Activated naive CD4-positive, alpha-beta T cell treated with anti-CD3 and anti-CD28 coated beads, Interleukin-2, amount 10 ng/mL, durations not matched to agents 7 days and 5 days (primary cell): ENCODE measurements around the gene CUZD1.

Experiments
- CTCF ChIA-PET: fragments of 350-600 bp; sonication (Branson Sonifier 250); formaldehyde crosslinking; loops from one replicate; lab custom pipeline; 2021; ENCODE audit warnings: antibody characterized with exemption; lab: Charles Lee
- DNase-seq: peaks from one replicate; pipeline ENCODE4 v3.0.0-alpha.2; 2020
- H3K27ac Mint-ChIP-seq: one replicate; pipeline ENCODE4 v1.8.0; 2021; ENCODE audit warnings: mild to moderate bottlenecking, moderate library complexity, mixed read lengths
- H3K27me3 Mint-ChIP-seq: one replicate; pipeline ENCODE4 v1.8.0; 2021; ENCODE audit warnings: mild to moderate bottlenecking, mixed read lengths
- H3K36me3 Mint-ChIP-seq: one replicate; pipeline ENCODE4 v1.8.0; 2021; ENCODE audit warnings: mixed read lengths
- H3K4me1 Mint-ChIP-seq: one replicate; pipeline ENCODE4 v1.8.0; 2021; ENCODE audit warnings: mixed read lengths
- H3K4me3 Mint-ChIP-seq: one replicate; pipeline ENCODE4 v1.8.0; 2021; ENCODE audit warnings: mild to moderate bottlenecking, moderate library complexity, mixed read lengths
- H3K9me3 Mint-ChIP-seq: one replicate; pipeline ENCODE4 v1.8.0; 2021; ENCODE audit warnings: mixed read lengths

Gene CUZD1

GRCh38 chr10:122849090-122849489 lies 3.4 kb upstream of the CUZD1 start:
- Mint-ChIP-seq H3K4me1 (peaks cover 18% of the 10 kb centered on the region), H3K27ac (no peak overlapping the region), H3K9me3 (no peaks in the 10 kb centered on the region), H3K36me3 (peaks cover 29% of the 10 kb centered on the region), H3K27me3 (no peaks in the 10 kb centered on the region), H3K4me3 (no peak overlapping the region)
- CTCF ChIA-PET = no interaction called here
- DNase-seq = no peak

DNA sequence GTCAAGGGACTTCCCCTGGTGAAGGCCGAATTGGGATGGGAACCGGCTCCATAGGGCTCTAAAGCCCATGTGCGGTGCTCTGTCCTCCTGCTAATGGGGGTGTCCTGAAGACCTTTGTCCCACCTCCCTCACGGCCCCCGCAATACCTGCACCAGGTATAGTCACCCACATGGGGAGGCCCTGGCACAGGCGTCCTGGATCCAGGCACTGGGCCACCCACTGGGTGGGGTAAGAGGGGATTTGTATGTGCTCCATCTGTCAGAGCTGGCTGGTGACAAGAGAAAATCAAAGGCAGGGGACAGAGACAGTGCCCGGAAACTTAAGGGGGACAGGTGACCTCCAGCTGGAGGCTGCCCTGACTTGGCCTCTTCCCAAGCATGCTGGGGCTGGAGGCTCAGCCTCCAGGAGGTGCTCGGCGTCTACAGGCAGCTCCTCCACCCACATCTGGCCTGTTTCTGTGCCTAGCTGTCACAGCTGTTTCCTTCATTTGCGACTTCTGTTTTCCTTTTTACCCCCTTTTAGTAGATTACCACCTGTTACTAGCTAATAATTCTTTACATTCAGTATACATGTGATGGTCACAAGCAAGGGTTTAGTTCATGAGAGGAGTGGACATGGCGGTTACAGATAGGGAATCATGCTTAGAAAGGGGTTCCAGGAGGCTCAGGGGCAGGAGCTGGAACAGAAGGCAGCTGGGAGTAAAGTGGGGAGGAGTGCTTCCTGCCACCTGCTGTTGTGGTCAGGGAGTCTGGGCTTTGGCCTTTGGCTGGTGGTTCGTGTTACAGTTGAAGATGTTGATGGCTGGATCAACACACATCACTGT lies 2.3 kb upstream of the CUZD1 start:
- no peak for DNase-seq
- peaks cover 28% of the 10 kb centered on the region for H3K36me3 Mint-ChIP-seq
- no peak overlapping the region for H3K4me3 Mint-ChIP-seq
- H3K4me1 Mint-ChIP-seq = peaks cover 10% of the 10 kb centered on the region
- CTCF ChIA-PET = no interaction called here
- H3K9me3 Mint-ChIP-seq = no peaks in the 10 kb centered on the region
- H3K27ac Mint-ChIP-seq = no peak overlapping the region
- no peaks in the 10 kb centered on the region for H3K27me3 Mint-ChIP-seq

GRCh38 chr10:122844146-122844545 lies 1.5 kb downstream of the CUZD1 start:
- H3K9me3 Mint-ChIP-seq = no peaks in the 10 kb centered on the region
- no peak overlapping the region for H3K4me3 Mint-ChIP-seq
- no peak for DNase-seq
- H3K27me3 Mint-ChIP-seq = no peaks in the 10 kb centered on the region
- CTCF ChIA-PET = no interaction called here
- H3K27ac Mint-ChIP-seq = no peak overlapping the region
- peaks cover 6% of the 10 kb centered on the region for H3K4me1 Mint-ChIP-seq
- H3K36me3 Mint-ChIP-seq = peaks cover 29% of the 10 kb centered on the region

- Mint-ChIP-seq H3K4me3 (no peak overlapping the region), H3K36me3 (peaks cover 27% of the 10 kb centered on the region), H3K4me1 (no peaks in the 10 kb centered on the region), H3K27ac (no peak overlapping the region), H3K27me3 (no peaks in the 10 kb centered on the region), H3K9me3 (no peaks in the 10 kb centered on the region)
- no peak for DNase-seq
- CTCF ChIA-PET = no interaction called here
Measured at GRCh38 chr10:122841569-122841968, 4.1 kb downstream of the CUZD1 start.

DNA sequence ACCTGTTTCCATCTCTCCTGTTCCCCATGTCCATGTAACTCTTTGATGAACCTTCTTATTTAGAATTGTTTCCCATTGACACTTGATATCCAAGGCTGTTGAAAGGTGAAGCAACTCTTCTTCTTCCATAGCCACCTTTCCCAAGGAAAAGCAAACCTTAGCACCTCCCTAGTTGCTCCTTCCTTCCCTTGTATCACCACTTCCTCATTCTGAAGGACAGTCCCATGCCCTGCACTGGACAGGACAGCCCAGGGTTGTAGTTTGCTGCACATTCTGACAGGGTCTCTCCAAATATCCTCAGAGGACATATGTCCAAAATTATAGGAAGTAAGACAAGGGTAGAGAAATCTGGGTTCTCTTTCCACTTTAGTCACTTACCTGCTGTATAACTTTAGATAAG lies 6.2 kb downstream of the CUZD1 start:
- Mint-ChIP-seq H3K27ac (no peak overlapping the region), H3K4me3 (no peak overlapping the region), H3K36me3 (peaks cover 21% of the 10 kb centered on the region), H3K9me3 (no peaks in the 10 kb centered on the region), H3K27me3 (no peaks in the 10 kb centered on the region), H3K4me1 (no peaks in the 10 kb centered on the region)
- CTCF ChIA-PET = no interaction called here
- DNase-seq = no peak

GRCh38 chr10:122838880-122839279 lies 6.8 kb downstream of the CUZD1 start:
- DNase-seq = no peak
- Mint-ChIP-seq H3K27me3 (no peaks in the 10 kb centered on the region), H3K4me1 (no peaks in the 10 kb centered on the region), H3K27ac (no peak overlapping the region), H3K9me3 (no peaks in the 10 kb centered on the region), H3K36me3 (peaks cover 21% of the 10 kb centered on the region), H3K4me3 (no peak overlapping the region)
- CTCF ChIA-PET = no interaction called here

- Mint-ChIP-seq H3K36me3 (peaks cover 26% of the 10 kb centered on the region), H3K4me1 (no peaks in the 10 kb centered on the region), H3K27ac (no peak overlapping the region), H3K4me3 (no peak overlapping the region), H3K9me3 (no peaks in the 10 kb centered on the region), H3K27me3 (no peaks in the 10 kb centered on the region)
- CTCF ChIA-PET = interaction anchor here (0.7 kb wide), 1 partner anchor 101 kb away, joined by 3 read pairs; no protein-coding TSS in a partner anchor
- no peak for DNase-seq
Measured at GRCh38 chr10:122835908-122836307, 9.7 kb downstream of the CUZD1 start.

GRCh38 chr10:122830965-122831353 lies 14.7 kb downstream of the CUZD1 start:
- Mint-ChIP-seq H3K27ac (no peak overlapping the region), H3K4me1 (no peaks in the 10 kb centered on the region), H3K4me3 (no peak overlapping the region), H3K27me3 (peaks cover 15% of the 10 kb centered on the region), H3K9me3 (no peaks in the 10 kb centered on the region), H3K36me3 (peaks cover 13% of the 10 kb centered on the region)
- DNase-seq = no peak
- CTCF ChIA-PET = no interaction called here

GRCh38 chr10:122830273-122830964 lies 15.2 kb downstream of the CUZD1 start:
- Mint-ChIP-seq H3K27me3 (peaks cover 16% of the 10 kb centered on the region), H3K4me1 (no peaks in the 10 kb centered on the region), H3K36me3 (peaks cover 10% of the 10 kb centered on the region), H3K9me3 (no peaks in the 10 kb centered on the region), H3K27ac (no peak overlapping the region), H3K4me3 (no peak overlapping the region)
- DNase-seq = no peak
- CTCF ChIA-PET = no interaction called here

DNA sequence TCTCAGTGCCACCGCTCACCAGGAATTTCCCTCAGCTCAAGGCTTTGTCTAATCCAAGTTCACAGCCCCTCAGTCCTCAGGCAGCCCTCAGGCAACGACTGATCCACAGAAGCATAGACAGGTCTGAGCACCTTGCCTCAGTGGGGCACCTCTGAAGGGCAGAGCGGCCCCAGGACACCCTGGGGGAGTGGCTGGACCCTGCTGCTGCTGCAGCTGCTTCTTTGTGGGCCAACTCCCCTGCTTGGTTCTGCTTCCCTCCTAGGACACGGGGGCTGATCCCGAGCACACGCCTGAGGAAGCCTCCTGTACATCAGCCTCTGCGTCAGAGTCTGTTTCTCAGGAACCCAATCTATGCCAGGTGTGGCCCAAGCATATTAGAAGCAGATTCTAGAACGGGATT lies 16.2 kb downstream of the CUZD1 start:
- Mint-ChIP-seq H3K27me3 (peaks cover 16% of the 10 kb centered on the region), H3K4me3 (no peak overlapping the region), H3K4me1 (no peaks in the 10 kb centered on the region), H3K9me3 (no peaks in the 10 kb centered on the region), H3K36me3 (peaks cover 10% of the 10 kb centered on the region), H3K27ac (no peak overlapping the region)
- DNase-seq = no peak
- CTCF ChIA-PET = no interaction called here

DNA sequence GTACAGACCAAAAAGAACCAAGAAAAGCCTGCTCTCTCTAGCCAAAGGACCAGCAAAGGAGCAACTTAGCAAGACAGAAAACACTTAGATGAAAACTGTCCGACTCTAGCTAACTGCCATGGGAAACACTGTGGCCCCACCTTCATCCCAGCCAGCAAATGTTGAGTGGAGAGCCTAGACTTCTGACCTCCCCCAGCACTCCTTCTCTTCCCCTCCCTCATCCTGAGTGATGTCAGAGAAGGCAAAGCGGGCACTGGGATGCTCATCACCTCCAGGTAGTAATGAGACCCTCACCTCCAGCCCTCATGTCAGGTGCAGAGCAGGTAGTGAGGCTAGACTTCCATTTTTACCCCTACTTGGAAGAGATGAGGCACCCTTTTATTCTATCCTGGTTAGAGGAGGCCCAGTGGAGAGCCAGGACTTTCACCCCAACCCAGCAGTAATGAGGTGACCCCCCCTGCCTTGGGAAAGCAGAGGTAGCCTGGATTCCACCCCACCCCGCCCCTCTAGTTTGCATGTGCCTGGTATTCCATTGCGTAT lies 16.9 kb downstream of the CUZD1 start:
- no peaks in the 10 kb centered on the region for H3K4me1 Mint-ChIP-seq
- H3K36me3 Mint-ChIP-seq = peaks cover 10% of the 10 kb centered on the region
- H3K27ac Mint-ChIP-seq = no peak overlapping the region
- H3K9me3 Mint-ChIP-seq = no peaks in the 10 kb centered on the region
- DNase-seq = no peak
- H3K27me3 Mint-ChIP-seq = peaks cover 20% of the 10 kb centered on the region
- CTCF ChIA-PET = no interaction called here
- no peak overlapping the region for H3K4me3 Mint-ChIP-seq

- CTCF ChIA-PET = no interaction called here
- peaks cover 10% of the 10 kb centered on the region for H3K36me3 Mint-ChIP-seq
- H3K27ac Mint-ChIP-seq = no peak overlapping the region
- no peak overlapping the region for H3K4me3 Mint-ChIP-seq
- H3K27me3 Mint-ChIP-seq = peaks cover 34% of the 10 kb centered on the region
- H3K4me1 Mint-ChIP-seq = no peaks in the 10 kb centered on the region
- no peaks in the 10 kb centered on the region for H3K9me3 Mint-ChIP-seq
- no peak for DNase-seq
Measured at GRCh38 chr10:122827302-122827701, 18.4 kb downstream of the CUZD1 start.

- Mint-ChIP-seq H3K27ac (no peak overlapping the region), H3K4me1 (no peaks in the 10 kb centered on the region), H3K27me3 (peaks cover 61% of the 10 kb centered on the region), H3K36me3 (no peaks in the 10 kb centered on the region), H3K4me3 (no peak overlapping the region), H3K9me3 (no peaks in the 10 kb centered on the region)
- no peak for DNase-seq
- CTCF ChIA-PET = no interaction called here
Measured at GRCh38 chr10:122822973-122823690, 22.5 kb downstream of the CUZD1 start.

GRCh38 chr10:122821808-122822207 lies 23.8 kb downstream of the CUZD1 start:
- DNase-seq = no peak
- H3K4me3 Mint-ChIP-seq = no peak overlapping the region
- H3K27ac Mint-ChIP-seq = no peak overlapping the region
- CTCF ChIA-PET = no interaction called here
- no peaks in the 10 kb centered on the region for H3K4me1 Mint-ChIP-seq
- H3K9me3 Mint-ChIP-seq = no peaks in the 10 kb centered on the region
- H3K27me3 Mint-ChIP-seq = peaks cover 59% of the 10 kb centered on the region
- no peaks in the 10 kb centered on the region for H3K36me3 Mint-ChIP-seq
